Measurements from ENCODE around the gene TAL1.

The TAL1 gene

DNA sequence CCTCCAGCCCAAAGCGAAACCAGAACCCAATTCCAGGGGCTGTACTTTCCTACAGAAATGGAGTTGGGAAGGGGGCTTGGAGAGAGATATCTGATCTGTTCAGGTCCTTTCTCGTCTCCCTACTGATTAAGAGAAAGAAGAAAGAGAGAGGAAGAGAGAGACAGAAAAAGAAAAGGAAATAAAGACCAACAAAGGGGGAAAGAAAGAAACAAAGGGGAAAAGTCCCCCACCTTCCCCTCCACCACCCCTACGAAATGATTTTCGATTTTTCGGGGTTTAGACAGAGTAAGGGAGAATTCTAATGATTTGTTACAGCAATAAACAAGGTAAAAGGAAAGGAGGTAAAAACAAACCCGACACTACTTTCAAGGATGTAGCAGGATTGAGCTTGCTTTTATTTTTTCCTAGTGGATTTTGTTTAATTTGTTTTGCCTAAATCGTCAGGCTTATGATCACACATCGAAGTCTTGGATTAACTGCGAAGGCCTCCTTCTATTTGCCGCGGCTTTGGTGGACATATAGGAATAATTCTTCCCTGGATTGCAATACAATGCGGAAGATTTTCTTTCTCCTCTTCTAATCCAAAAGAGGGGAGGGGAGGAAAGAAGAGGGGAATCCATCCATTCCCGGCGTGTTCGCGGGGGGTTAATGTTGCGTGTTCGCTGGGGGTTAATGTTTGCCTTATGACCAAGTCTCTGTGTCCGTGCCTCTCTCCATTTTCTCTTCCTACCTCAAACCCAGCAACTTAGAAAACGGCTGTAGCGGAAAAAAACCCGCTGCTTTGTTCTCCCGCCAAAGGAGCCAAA is 1.9 kb downstream of the TAL1 start:
- no peak for DNase-seq (ENCODE audit: low spot score)

DNA sequence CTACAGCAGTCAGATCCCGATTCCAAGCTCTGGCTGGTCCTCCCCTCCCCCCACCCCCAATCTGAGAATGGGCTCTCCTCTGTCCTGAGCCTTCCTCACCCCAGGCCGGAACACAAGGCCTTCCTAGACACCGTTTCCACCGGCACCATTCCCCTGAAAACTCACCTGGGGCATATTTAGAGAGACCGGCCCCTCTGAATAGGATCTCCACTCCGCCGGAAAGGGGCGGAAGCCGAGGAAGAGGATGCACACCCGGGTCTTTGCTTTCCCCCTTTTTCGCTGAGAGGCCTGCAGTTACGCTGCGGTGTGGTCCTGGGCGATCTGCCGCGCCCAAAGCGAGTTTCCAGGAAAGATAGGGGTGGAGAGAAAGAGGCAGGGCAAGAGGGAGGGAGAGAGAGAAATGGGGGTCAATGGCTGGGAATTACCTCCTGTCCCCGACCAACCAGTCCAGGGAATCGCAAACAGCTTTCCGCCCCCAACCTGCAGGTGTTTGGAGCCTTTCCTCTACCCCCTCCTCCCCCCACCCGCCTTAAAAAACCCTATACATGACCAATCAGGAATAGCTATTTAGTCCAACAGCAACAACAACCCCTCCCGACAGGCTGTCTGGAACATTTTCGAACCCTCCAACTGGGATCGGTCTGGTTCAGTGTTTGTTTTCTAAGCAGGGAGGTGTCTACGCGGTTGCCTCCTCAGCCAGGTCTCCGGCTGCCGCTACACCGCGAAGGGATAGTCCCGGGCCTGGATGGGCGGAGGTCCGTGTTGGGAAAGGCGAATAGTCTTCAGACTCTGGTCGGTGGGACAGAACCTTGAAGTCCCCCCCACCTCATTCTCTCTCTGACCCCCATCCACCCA is 2.8 kb downstream of the TAL1 start:
- no peak for DNase-seq (ENCODE audit: low spot score)

DNA sequence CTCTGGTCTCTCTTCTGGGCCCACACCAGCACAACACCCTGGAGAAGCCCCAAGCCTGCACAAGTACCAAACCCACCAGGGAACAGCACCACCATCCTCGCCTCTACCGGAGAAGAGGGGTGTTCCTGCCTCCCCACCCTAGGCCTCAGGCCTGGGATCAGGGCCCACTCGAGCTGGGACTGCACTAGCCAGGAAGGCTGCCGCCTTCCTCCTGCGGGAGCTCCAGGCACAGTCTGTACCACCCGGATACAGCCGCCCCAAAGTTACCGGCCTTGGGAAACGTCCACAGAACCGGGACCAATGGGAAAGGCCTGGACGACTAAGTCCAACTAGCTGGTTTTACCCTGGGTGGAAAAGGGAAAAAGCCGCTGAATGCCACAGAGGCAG is 3.4 kb downstream of the TAL1 start:
- DNase-seq (ENCODE audit: low spot score): no peak

DNA sequence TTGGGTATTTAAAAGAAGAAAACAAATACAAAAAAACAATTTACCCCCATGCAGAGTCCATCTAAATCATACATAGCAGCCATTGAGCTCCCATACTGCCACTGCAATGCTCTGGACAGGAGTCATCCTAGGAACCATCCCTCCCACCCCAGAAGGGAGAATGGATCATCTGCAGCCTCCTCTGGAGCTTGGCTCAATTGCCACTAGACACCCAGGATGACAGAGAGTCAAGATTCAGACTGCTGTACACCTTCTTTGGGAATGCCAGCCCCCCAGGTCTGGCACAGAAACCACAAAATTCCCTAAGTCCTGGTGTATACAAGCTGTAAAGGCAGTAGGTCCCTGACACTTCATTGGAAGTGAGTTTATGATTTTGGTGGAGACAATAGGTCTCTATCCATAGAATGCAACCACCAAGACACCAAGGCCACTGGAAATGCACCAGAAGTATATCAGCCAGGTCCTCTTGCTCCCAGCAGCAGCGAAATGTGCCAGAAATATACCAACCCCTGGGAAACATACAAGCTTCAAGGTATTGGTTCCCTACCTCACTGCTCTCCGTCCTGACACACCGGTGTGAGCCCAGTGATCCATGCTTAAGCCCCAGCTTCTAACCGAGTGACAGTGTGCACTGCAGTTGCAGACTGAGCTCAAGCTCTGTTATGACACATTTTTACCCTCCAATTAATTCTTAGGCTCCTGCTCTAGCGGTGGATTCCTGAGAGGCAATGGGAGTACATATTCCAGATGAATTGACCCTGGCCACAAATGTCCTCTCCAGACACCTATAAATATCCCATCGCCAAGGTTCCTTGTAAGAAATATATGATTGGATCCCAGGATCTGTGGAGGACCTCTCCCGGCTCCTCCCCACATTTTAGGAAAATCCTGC is 4.4 kb downstream of the TAL1 start:
- DNase-seq (ENCODE audit: low spot score): no peak

DNA sequence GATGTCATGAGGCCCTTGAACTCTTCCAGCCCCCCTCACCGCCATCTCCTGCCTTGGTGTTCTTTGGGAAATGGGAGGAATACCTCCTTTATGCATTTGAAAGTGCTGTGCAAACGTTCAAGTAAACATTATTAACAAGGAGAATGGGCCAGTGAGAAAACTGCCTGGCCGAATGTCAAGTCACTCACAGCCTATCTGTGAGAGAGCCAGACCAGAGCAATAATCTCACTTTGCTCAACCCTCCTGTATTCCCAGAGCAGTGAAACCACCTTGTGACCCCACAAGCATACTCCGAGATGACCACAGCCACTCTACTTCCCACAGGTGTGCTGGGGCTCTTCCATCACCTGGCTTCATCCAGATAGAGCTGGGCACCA is 5.2 kb downstream of the TAL1 start:
- DNase-seq (ENCODE audit: low spot score): no peak

DNA sequence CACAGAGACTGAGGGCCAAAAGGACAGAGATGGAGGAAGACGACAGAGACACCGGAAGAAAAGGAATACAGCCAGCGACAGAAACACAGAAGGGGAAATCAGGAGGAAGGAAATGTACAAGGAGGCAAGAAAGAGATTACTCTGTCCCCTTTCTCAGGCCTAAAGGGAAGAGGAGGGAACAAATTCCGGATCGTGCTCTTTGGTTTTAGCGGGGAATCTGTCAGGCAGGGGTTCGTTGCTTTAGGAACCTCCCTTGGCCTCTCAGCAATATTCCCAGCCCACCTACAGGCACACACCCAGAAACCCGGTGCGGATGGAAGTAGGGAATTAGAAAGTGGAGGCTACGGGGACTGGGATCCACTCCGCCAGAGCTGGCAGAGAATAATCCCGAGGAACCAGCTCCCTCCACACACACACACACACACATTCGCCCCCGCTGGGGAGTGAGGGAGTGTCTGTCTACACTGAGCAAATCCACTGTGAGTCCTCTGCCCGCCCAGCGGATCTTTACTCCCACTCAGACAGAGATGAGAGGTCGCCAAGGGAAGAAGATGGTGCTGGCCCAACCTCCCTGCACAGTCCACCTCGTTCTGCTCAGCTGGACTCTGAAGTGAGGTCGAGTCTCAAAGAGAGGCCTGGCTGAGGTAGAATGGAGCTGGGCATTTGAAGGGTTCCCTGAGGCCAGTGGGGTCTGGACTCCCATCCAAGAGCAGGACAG is 5.7 kb downstream of the TAL1 start:
- DNase-seq (ENCODE audit: low spot score): no peak

DNA sequence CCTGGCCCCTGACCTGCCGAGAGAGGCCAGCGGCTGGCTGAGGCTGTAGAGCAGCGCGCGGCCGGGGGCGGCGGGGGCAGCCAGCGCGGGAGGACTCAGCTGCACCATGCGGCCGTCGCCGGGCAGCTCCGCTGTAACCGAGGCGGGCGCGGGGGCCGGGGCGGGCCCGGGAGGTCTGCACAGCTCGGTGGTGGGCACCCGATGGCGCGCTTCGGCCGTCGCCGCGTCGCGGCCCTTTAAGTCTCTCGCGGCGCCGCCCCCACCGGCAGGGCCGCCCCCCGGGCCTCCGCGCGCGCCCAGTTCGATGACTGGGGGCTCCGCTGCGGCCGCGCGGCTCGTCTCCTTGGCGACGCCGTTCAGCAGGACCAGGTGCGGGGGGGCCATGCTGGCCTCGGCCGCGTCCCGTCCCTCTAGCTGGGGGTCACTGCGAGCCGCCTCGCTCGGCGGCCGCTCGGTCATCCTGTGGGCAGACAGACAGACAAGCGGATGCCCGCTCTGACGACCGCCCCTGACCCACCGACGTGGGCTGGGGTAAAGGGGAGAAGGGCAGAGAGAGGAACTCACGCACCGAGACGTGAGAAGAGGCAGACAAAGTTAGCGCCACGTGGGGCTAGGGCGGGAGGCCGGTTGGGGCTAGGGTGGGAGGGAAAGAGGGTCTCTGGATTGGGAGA is 6.5 kb downstream of the TAL1 start:
- DNase-seq (ENCODE audit: low spot score): no peak

DNA sequence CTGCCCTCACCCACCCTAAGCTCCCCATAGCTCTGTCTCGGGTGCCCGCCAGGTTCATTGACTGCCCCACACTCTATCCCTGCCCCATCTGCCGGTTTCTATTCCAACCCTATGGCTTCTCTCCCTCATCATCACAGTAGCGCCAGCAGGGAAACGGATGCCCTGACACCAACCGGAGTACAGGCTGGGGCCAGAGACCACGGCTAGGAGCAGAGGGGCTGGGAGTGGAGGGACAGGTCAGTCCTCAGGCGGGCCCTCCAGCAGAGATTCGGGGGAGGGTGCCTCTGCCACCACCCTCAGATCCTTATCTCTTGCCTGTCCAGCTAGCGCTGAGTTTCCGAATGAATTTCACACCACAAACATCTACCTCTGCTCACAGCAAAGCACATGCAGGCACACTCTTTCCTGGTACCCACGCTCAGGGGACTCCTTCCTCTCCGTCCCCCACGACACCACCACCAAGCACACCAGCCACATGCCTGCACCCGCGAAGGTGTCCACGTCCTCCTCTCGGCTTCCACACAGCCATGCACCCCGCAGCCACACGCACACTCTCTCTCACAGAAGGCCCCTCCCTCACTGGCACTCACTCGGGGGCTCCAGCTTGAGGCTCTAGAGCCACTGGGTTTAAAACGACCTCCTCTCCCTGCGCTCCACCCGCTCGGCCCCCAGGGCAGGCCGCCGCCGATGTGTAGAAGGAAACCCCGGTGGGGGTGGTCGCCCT is 7.2 kb downstream of the TAL1 start:
- DNase-seq (ENCODE audit: low spot score): no peak

DNA sequence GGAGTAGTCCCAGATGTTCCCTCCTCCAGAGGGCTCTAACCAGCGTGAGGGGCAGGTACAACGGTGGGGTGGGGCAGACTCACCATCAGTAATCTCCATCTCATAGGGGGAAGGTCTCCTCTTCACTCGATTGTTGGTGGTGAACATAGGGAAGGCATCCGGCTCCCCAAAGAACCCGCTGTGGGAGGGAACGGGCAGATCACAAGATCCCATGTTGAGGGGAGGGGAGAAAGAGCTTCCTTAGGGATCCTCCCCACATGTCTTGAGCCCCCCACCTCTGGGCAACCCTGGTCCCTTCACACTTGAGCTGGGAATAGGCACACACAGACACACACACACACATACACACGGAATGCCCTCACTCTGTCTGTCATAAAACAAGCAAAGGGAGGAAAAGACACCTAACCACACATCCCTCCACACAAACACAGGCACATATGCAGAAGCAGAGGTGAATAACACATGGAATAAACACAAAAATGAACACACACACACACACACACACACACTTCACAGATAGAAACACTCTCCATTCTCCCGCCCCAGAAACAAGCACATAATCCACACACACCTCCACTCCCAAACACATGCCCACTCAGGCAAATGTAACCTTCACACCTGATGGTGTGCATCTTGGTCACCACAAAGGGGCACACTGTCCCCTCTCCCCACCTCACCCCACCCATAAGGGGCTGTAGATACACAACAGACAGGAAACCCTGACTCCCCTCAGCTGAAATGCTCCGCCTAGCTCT is 7.9 kb downstream of the TAL1 start:
- DNase-seq (ENCODE audit: low spot score): no peak

DNA sequence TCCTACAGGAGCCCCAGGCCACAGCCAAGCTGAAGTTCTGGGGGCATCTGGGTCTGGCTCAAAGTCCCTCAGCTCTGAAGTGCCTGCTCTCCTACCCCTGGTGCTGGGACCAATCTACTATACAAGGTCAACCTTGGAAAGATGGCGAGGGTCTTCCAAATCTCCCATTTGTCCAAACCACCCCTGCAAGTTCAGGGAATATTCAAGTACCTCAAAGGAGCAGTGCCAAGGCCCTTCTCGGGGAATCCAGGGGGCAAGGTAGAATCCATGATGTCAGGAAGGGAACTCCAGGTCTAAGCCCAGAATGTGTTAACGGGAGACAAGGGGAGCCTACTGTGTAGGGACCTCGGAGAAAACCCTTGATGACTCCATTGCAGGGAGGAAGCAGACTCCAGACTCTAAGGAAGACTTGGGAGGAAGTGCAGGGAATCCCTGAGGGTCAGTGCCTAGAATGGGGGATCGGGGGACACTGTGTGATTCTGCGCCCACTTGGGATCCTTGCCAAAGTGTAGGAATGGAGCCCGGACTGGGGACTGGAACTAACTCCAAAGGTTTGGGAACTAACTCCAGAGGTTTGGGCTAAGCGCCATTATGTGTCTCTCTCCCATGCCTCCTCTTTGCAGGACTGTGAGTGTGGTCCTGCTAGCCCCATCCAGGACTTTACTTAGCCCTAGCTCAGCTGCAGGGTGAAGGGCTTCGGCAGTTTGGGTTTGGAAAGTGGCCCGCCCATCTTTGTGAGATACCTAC is 8.7 kb downstream of the TAL1 start:
- no peak for DNase-seq (ENCODE audit: low spot score)

DNA sequence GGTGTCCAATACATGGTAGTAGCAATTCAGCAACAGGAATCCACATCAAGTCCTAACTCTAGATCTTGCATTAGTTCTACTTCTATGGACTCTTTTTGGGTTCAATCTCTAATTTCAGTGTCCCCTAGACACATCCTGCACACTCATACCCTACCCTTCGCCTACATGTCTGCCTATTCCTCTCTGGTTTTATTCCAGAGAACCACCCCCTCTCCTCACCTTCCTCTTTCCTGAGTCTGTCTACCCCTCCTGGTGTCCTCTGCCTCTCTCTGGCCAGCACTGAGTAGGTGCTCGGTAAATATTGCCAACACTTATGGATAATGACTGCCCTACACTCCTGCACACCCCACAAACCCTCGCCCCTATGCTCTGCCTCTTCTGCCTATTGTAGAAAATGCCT is 9.5 kb downstream of the TAL1 start:
- DNase-seq (ENCODE audit: low spot score): no peak

DNA sequence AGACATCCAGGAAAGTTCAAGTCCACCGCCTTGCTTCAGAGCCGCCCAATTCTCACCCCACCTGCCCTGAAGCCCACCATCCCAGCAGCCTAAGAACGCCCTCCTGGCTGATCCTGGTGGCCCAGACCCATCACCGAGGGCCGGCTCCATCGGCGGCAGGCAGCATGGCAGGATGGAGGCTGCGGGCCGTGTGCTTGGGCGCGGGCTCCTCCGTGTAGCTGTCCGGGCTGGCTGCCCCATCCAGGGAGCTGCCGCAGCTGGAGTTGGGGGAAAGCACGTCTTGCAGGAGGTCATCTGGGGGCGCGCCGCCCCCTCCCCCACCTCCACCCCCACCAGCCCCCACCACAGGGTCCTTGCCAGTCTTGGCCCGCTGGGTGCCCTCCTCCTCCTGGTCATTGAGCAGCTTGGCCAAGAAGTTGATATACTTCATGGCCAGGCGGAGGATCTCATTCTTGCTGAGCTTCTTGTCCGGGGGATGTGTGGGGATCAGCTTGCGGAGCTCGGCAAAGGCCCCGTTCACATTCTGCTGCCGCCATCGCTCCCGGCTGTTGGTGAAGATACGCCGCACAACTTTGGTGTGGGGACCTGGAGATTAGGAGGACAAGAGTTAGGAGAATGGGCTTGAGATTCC is 12.3 kb downstream of the TAL1 start:
- DNase-seq (ENCODE audit: low spot score): no peak

DNA sequence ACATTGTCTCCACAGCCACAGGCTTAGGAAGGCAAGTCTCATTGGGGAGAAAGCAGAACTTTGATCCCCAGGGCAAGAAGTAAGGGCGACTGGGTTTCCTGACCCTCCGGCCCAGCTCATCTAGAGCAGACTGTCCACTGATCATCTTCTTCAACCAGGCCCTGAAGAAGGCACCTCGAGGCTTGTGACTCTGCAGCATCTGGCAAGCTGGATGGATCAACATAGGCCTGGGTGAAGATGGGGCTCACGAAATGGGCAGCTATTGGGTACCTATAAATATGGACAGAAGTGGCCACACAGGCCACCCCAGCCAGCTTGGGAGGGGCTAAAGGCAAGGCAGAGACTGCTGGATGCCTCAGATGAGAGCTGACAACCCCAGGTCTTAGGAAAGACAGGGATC is 13.0 kb downstream of the TAL1 start:
- DNase-seq (ENCODE audit: low spot score): no peak

DNA sequence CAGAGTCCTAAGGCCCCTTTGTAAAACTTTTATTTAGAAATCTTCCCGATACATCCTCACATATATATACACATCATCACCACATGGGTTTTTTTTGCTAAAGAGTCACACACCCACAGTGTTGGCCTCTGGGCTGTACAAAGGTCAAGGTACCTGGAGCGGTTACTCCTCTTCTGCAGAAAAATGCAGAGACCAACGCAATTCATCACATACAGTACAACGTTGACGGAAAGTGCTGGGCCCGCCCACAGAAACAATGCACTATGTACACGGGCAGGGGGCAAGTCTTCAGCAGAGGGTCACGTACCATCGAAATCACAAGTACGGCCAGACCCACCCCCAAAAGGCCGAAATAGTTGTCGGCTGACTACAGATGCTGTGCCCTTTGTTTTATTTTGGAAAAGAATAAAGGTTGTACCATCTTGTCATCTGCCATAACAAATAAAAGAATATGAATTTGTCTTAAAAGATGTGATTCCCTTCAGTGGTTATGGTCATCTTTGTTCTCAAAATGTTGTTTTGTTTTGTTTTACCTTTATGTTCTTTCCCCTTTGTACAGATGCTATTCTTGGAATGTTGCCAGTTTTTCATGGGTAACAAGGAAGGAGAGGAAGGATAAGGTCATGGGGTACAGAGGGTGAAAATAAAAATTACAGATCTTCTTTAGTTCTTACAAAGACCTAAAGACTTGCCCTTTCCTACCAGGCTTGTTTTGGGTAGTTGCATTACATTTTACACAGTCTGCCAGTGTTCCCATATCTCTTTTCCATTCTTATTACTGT is 15.6 kb downstream of the TAL1 start:
- DNase-seq (ENCODE audit: low spot score): no peak

DNA sequence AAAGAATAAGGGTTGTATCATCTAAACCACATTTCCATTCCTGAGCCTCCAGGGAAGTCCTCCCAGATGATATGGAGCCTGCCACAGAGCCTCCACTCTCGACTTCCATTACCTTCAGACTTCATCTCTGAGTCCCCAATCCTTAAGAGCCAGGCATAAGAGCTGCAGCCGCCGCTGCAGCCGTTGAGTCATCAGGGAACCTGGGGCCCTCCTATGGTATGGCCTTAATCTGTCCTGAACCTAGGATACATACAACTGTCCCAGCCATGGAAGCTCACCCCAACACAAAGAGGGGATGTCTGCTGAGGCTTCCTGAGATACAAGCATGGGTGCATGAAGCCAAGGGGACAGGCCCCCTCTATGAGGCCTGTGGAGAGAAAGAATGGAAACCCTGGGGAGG is 16.3 kb downstream of the TAL1 start:
- DNase-seq (ENCODE audit: low spot score): no peak

DNA sequence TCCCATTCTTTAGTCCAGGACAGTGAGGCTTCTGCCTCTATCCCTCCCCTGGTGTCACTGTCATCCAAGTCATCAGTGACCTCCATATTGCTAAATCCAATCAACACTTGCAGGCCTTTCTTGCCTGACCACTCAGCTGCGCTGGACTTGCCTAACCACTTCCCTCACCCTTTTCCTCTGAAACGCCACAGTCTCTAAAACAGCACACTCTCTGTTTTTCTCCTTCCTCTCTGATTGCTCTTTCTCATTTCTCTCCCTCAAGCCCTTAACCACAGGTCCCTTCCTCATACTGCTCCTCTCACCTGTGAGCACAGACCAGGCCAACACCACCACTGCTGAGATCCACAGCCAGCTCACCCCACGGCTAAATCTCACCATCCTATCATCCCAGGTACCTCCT is 17.5 kb downstream of the TAL1 start:
- DNase-seq (ENCODE audit: low spot score): no peak

DNA sequence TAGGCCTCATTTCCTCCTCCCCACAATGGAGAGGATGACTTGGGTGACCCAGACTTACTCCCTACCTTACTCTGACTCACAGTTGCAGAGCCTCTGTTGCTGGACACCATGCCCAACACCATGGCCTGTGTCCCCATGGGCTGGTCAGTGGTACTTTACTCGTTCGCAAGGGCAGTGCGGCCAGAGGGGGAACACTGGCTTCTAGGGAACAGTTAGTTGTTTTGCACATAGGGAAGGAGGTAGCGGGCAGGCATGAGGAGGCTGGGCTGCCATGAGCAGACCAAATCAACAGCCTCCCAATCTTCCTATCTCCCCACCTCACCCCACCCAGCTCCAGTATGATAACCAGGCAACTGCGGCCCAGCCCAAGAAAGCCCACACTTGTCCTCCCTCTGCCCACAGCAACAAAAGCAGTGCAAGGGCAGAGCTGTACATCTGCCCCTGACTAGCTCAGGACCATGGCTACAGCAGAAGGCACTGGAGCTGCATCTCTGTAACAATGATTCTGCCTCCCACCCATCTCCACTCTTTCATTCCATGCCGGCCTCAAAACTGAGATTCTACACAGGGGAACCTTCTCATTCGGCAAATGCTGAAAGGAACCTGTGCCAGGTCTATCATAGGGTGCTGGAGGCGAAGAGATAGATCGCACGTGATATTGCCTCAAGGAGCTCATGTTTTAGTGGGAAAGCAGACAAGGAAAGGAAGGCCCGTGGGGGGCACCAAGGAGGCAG is 18.6 kb downstream of the TAL1 start:
- no peak for DNase-seq (ENCODE audit: low spot score)
